ENCODE measurements around the gene ZC2HC1C. TPM values are rescaled to one million over a fixed set of nuclear protein-coding genes. Genes with fewer than 3 reads are reported as not detected.

Gene ZC2HC1C, protein sequence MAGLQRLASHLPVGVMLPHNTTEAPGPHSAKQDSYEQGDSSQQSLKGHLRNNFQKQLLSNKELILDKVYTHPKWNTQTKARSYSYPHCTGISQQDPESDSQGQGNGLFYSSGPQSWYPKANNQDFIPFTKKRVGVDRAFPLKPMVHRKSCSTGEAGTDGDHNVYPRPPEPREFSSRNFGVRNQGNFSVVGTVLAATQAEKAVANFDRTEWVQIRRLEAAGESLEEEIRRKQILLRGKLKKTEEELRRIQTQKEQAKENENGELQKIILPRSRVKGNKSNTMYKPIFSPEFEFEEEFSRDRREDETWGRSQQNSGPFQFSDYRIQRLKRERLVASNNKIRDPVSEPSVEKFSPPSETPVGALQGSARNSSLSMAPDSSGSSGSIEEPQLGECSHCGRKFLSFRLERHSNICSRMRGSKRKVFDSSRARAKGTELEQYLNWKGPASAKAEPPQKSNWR
- 10 to 100 TPM in 1 of 3 donors, 1 to 10 TPM in 2; 6.1 to 11.1 (median 9.4) TPM for polyA plus RNA-seq (ENCODE audit: insufficient read length in 3 of 3)
- long read RNA-seq, donor 1: 0 reads
- long read RNA-seq, donor 2, partial matches to known transcripts: 69 of 69 reads
- long read RNA-seq, donor 2, other reads (novel, unspliced or antisense): 0 of 69 reads
- long read RNA-seq, donor 3, partial matches to known transcripts: 34 of 34 reads
- long read RNA-seq, donor 3, other reads (novel, unspliced or antisense): 0 of 34 reads
- long read RNA-seq, donor 4, full-length matches to known transcripts: 1 of 1 reads
- long read RNA-seq, donor 4, partial matches to known transcripts: 0 of 1 reads
- long read RNA-seq, donor 4, other reads (novel, unspliced or antisense): 0 of 1 reads
- long read RNA-seq, donor 5, partial matches to known transcripts: 0 of 2 reads
- long read RNA-seq, donor 5, other reads (novel, unspliced or antisense): 0 of 2 reads
- long read RNA-seq, donor 6: 0 reads
- long read RNA-seq, donor 7, full-length matches to known transcripts: 3 of 36 reads
- long read RNA-seq, donor 7, partial matches to known transcripts: 28 of 36 reads
- long read RNA-seq, donor 7, other reads (novel, unspliced or antisense): 5 of 36 reads
- long read RNA-seq, donor 8: 0 reads
- long read RNA-seq, donor 9, partial matches to known transcripts: 0 of 2 reads
- long read RNA-seq, donor 9, other reads (novel, unspliced or antisense): 0 of 2 reads
- long read RNA-seq, donor 10: 0 reads
- long read RNA-seq, donor 11, partial matches to known transcripts: 19 of 20 reads
- long read RNA-seq, donor 11, other reads (novel, unspliced or antisense): 0 of 20 reads
- long read RNA-seq, donor 12, full-length matches to known transcripts: 1 of 1 reads
- long read RNA-seq, donor 12, partial matches to known transcripts: 0 of 1 reads
- long read RNA-seq, donor 12, other reads (novel, unspliced or antisense): 0 of 1 reads
- long read RNA-seq, donor 13: 0 reads
- long read RNA-seq, donor 14: 0 reads
- long read RNA-seq, donor 15: 0 reads
- long read RNA-seq, donor 16, partial matches to known transcripts: 61 of 68 reads
- long read RNA-seq, donor 16, other reads (novel, unspliced or antisense): 6 of 68 reads

DNA sequence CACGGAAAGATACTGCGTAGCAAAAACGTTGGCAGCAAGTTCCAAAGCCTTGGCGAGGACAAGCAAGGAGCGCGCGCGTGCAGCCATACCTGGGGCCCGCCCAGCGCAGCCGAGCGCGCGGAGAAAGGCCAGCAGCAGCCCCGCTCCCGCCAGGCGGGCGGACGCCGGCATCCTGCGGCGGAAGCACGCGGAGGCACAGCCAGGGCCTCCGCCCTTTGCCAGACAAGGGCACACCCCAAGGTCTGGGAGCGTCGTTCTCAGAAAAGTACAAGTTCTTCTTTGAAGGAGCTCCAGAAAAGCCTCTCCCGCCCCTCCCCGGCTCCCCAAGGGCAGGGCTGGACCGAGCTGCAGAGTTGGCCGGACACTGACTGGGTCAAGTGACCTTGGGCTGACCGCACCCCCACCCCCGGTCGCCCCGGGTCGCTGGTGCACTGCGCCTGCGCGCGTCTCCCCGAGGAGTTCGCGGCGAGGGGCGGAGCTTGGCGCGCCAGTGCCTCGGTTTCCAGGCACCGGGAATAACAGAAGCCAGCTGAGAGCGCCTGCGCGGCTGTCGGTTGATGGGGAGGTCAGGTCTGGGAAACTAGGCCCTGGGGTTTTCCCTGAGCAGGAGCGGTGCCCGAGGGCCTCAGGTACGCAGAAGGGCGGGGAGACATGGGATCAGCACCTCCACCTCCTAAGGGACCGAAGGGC, at the start of gene ZC2HC1C:
TSS of gene ZC2HC1C (plus strand) at position 521 of the 690 bp plus-strand sequence. CDS start 933 bp downstream, outside the sequence.
- DNase-seq: peak; percentile 90

DNA sequence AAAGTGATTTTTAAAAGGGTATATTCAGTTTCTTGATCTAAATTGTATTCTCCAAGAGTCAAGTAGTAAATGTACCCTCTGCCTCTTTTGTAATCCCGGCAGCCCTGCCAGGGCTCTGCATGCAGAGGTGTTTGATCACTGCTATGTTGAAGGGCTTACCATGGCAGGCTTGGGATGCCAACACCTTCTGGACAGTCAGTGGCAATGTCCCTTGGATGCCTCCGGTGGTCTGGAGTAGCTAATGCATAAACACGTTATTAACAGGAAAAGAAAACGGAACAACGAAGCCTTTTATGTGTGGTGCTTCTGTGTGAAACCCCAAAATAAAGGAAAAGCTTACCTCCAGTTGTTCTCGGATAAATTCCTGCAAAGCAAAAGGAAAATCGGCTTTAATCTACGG, 46.8 kb upstream of the ZC2HC1C start:
- DNase-seq: no peak

DNA sequence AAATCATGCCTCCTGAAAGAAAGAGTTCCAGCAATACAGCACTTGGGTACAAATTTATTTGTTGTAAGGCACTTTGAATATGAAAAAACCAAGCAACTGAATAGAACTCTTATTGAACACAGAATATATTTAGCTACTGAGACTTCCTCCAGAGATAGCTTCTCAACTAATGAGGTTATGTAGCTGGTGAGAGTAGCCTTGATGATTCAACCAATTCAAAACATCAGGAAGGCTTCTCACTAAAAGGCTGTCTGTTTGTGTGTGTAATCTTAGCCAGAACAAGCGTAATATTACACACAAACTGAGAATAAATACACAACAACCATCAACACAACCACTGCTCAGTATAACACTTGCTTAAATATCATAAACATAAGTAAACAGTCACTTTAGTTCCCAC, 46.3 kb upstream of the ZC2HC1C start:
- DNase-seq: no peak

DNA sequence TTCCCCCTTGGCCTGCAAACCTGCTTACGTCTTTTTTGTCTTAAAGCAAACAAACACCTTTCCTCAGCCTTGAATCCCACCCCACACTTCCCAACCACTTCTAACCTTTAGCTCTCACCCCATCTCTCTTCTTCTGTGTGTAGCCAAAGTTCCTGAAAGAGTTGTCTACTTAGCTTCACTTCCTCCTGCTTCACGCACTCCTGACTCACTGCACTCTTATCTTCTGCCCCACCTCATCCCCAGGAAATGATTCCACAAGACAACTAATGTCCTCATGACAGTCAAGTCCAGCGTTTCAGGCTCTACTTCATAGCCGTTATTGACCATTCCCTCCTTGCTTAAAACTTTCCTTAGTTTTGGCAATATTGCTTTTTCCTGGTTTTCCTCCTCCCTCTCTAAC, 44.4 kb upstream of the ZC2HC1C start:
- DNase-seq: no peak

DNA sequence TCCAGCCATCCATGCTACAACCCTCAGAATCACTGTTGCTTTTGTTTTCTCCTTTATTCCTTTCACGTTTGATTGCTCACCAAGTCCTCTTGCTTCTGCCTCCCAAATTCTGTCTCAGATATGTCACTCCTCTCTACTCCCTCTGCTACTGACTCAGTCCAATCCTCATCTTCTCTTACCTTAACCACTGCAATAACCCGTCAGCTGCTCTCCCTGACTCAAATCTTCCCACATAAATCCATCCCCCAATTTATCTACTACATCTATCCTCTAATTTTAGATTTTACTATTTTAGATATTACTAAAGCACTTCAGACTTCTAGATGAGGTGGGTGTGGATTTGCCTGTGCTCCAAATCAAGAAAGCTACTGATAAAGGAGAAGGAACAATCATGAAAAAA, 43.6 kb upstream of the ZC2HC1C start:
- no peak for DNase-seq

DNA sequence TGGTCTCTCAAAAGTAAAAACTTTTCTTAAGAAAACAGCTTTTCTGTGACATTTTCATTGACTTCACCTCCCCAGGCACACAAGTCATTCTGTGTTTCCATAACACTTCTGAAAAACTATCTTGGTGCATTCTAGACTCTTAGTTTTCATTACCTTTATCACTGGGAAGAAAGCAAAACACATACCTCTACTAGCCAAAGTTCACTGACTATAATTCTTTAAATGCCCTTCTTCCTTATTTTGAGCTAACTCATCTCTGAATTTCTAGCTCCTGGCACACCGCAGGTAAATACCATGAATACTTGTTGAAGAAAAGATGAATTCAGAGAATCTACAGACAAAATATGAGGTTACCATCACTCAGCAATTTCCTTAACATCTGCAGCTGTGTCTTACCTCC, 39.3 kb upstream of the ZC2HC1C start:
- no peak for DNase-seq

DNA sequence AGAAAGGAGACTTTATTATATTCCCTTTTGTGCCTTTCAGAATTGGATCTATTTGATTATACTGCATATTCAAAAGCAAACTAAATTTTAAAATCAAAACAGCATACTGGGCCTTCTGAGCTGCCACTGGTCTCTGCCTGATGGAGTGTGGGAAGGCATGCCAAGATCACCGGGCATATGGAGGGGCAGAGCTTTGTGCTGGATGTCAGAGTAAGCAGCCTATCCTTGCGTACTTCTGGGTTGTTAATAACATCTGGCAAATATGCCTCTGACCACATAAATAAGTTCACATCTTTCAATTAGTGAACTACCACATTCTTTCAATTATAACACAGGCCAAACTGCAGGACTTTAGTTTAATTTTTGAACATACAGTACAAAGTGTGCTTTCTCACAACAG, 36.5 kb upstream of the ZC2HC1C start:
- DNase-seq: no peak

DNA sequence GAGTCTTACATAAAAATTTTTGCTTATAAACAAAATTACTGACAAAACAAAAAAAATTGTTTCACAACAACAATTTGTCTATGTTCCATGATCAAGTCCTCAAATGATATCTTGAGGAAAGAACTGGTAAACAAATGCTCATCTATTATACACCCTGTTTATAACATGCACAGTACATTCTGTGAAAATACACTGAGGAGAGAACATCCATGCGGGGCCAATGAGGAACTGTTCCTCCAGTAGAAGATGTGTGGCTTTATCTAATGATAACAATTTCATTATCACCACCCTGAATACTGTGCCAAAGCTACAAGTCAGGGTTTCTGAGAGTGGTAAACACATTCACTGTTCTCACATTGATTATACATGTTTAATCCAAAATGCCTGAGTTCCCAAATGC, 28.9 kb upstream of the ZC2HC1C start:
- DNase-seq: no peak

DNA sequence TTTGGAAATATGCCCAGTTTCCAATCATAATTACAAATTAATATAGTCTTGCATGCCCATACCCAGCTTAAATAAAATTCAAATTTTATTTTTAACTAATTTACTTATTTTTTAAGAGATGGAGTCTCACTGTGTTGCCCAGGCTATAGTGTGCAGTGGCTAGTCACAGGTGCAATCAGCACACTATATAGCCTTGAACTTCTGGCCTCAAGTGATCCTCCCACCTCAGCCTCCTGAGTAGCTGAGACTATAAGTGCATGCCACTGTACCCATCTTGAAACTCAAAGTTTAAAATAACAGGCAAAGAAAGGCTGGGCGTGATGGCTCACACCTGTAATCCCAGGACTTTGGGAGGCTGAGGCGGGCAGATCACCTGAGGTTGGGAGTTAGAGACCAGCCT, 28.5 kb upstream of the ZC2HC1C start:
- no peak for DNase-seq

DNA sequence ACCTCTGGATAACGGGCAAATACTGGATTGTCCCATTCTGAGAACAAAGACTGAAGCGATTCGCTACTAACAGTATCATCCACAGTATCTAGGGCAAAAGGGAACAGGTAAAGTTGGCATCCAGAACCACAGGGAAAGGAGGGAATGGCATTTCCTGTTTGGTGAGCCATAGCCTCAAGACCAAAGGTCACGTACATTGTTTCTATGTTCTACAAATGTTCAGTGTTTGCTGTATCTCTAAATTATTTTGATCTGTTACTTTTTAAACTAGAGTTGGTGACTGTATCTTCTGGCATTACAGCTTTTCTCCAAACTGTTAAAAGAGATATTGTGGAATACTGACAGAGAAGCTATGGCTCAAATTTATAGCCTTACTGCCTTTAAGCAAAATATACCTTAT, 27.8 kb upstream of the ZC2HC1C start:
- DNase-seq: no peak

DNA sequence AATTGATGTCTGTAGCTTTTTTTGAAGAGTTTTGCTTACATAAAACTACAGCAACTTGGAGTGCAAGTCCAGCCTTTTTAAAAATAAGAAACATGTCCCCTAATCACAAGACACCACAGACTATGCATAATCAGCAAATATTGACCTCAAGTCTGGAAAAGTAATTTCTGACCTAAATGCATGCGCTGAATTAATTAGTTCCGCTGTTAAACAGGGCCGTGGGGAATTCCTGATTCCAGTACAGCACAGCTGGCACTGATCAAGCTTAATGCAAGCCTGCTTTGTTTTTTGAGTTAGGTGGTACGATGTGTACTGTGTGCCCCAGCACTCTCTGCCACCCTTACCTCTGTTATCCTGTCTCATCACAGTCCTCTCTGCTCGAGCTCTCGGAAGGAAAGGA, 27.4 kb upstream of the ZC2HC1C start:
- no peak for DNase-seq

DNA sequence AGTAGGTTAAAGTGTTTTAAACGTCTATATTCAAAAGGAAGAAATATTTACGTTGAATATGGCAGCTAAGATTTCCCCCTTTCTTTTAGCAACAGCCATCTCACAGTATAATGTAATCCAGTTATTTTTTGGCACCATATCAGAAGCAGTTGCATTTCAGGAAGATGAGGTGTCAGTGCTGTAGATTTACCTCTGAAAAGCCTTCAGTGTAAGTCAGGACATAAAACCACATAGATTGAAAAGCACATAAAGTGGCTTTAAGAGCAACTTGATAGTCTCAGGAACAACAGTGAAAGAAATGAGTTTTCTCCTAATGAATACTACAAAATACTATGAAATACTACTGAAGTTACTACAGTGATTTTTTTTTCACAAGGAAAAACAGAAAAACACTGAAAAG, 25.1 kb upstream of the ZC2HC1C start:
- no peak for DNase-seq

DNA sequence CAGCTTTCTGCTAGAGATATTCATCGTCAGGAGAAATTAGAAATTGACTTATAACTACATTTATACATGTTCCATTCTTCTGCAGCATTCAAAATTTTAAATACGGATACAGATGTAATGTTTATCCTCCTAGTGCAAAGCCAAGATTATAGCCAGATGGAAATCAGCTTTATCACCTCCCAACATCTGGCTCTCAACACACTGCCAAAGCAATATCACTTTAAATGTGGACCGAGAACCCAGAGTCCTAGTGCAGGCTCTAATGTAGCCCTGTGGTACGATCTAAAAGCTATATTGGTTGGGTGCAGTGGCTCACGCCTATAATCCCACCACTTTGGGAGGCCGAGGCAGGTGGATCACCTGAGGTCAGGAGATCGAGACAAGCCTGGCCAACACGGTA, 24.7 kb upstream of the ZC2HC1C start:
- no peak for DNase-seq

DNA sequence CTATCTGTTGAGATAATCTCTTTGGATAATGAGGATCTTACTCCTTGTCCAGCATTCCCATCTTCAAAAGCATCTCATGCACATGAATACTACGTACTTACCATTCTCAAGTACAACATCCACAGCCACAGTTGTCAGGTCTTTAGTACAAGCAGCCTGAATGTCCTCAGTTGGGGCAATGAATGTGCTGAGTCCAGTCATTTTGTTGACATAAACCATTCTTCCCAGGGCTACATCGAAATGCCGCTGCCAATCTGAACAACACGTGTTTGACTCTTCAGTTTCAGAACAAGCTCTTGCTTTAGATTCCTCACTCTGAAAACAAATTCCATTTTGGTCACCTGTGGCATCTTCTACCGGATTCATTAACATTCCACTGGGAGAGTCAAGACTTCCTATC, 23.2 kb upstream of the ZC2HC1C start:
- DNase-seq: no peak

DNA sequence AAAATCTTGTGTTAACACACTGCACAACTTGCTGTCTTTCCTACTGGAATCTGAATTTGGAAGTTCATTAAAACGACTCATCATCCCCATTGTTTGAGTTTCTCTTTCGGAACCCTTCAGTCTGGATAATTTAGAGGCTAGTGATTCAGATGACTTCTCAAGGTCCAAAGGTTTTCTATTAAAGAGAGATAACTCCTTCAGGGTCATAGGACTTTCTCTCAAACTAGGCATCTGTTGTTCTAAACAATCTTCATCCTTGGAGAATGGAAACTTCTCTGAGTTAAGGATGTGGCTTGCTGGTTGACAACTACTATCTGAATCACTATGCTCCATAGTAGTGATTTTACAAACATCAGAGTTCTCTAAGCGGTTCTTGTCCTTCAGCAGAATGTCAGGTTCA, 22.5 kb upstream of the ZC2HC1C start:
- no peak for DNase-seq

DNA sequence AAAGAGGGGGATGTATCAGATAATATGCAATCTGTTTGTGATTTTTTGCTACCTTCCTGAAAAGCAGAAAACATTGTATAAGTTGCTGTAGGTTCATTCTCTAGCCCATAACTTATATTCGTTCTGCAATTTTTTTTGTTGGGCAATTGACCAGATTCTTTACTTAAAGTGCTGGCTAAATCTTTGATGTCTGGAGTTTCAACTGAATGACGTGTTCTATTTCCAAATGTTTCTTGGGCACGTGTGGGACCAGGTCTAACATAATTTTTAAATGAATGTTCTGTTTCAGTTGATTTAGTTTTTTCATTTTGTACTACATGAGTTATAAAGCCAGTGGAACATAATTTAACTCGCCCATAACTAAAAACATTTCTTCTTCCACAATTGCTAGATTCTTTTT, 21.9 kb upstream of the ZC2HC1C start:
- no peak for DNase-seq

DNA sequence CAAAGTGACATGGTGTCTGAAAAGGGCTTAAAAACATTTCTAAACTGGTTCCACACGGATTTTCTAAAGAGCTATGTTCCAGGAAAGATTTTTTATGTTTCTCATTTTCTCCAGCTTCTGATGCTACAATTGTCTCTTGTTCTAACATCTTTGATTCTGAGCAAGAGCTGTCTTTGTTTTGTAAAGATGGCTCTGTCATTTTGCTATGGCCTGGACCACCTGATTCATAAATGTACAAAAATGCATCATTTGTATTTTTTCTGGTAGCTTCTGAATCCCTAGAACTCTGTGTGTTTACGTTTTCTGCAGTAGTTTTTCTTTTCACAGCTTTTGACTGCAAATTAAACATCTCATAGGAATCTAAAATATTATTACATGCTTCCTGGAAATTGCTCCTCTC, 21.3 kb upstream of the ZC2HC1C start:
- DNase-seq: no peak

DNA sequence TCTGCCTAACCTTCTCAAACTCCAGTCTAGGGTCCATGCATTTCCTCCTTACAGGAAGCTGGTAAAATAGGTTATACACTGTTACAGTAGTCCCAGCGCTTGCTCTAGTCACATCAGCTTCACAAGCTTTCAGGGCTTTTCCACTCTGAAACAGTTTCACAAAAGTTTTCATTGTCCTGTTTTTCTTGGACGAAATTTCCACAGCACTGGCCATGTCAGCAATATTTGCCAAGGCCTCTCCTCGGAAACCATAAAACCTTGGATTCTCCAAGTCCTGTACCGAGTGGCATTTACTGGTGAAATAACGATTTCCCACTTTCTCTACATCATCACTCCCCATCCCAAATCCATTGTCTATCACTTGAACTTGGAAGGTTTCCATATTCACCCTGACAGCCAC, 20.3 kb upstream of the ZC2HC1C start:
- no peak for DNase-seq

DNA sequence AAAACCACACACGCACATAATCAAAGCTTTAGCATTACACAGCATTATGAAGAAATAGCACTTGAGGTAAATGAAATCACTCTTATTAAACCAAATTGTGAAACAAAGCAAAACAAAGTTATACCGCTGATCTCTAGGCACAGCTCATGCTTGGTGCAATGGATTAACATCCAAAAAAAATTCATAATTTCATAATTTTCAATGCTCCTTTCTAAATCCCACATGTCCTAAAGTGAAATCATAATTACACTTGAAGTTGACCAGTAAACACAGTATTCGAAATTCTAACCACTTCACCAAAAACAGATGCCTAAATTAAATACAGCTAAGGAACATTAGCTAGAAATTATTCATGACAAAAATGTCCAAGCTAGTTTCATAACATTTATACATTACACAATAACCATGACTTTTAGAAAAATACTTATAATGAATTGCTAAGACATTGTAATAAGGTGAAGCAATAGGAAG, 19.7 kb upstream of the ZC2HC1C start:
- DNase-seq: no peak

DNA sequence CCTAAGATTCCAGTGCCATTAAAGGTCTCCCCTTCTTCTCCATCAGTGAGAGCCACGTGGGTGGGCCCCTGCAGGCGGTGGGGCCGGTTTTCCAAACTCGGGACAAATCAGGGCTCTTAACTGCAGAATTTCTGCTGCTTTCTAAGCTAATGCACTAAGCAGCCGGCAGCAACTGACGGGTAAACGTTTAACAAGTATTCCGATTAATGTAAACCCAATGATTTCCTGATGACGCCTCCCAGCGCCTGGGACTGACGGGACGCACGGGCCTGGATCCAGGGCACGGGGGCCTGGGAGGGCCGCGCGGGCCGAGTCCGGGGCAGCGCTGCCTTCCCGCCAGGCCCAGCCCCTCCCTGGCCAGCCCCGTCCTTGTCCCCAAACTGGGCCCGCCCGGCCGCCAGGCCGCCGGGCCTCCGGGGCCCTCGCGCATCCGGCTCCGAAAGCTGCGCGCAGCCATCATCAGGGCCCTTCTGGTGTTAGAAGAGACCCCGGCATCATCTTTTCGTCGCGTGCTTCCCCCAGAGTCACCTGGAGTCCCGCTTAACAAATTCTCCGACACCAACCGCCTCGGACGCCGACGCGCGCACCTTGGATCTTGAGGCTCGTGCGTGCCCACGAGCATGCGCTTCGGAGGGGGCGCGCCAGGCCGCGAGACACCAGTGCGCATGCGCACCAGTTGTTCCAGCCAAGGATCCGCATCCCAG, 18.4 kb upstream of the ZC2HC1C start, which contains the start of gene MLH3:
TSS of gene MLH3 (minus strand) at position 616 of the 704 bp plus-strand sequence. CDS start 1,812 bp downstream, outside the sequence.
- peak; percentile 89 for DNase-seq
